NCI-H510A treated with DMSO at 0.1 percent for 48 hours (cell line): ENCODE results near the gene MED25.
A peak's percentile ranks its signal among the peaks of the same experiment; 100 is the strongest.
"Not testable (repeated sequence)": the region's sequence is repeated elsewhere in the genome, so short reads cannot be mapped to it uniquely, and the experiment has no call there.

ENCODE experiments used
- DNase-seq: peaks from one replicate; lab custom pipeline; 2025; lab: John Stamatoyannopoulos, UW

Gene MED25

GRCh38 chr19:49816590-49816989 is 1.5 kb upstream of the MED25 start:
- DNase-seq = no peak

- DNase-seq = no peak
These were observed 721 bp downstream of the MED25 start for GRCh38 chr19:49818649-49819370.

GRCh38 chr19:49819452-49820115 is 1.5 kb downstream of the MED25 start:
- not testable (repeated sequence) for DNase-seq

DNA sequence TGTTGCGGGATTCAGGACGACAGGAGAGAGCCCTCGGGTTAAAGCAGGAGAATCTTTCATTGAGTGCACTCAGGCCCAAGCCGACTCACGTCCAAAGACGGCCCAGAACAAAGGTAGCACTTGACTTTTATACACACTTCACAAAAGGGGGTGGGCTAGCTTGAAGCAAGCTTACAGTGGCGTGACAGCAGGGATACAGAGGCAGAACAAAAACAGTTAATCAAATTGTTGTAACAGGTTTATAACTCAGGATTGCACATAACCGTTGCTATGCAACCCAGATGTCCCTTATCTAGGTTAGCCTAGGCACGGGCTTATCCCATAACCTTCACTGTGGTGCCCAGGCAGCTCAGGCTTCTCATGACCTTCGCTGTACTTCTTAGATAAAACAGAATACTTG is 2.0 kb downstream of the MED25 start:
- peak; percentile 81 for DNase-seq

DNA sequence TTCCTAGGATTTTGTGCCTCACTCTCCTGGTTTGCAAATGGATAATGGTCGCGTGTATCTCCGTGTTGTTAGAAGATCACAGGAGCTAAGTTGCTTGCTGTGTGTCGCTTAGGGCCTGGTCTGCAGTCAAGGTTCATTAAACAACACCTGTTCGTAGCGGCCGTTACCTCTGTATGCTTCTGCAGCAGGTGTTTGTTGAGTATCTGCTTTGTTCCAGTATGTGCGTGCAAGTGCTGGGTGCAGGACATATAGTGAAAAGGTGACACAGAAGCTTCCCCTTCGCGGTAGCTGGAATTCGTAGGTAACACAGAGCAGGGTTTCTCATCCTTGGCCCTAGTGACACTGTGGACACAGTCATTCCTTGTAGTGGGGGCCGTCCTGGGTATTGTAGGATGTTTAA is 5.4 kb downstream of the MED25 start:
- peak; percentile 98 for DNase-seq

DNA sequence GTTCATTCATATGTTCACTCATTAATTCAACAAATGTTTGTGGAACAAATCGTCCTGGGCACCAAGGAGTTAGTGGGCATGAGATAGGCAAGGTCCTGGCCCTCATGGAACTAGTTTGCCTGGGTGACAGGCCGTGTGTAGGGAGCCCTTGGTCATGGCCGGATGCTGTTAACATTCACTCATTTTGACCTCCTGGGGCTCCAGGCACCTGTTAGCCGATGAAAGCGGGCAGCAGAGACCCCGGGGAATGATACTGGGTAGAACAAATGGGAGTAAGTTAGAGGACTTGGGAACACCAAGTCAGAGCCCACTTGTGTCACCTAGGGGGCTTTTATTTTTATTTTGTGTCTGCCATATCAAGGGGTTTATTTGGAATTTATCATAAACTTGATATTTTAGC is 6.6 kb downstream of the MED25 start:
- no peak for DNase-seq

DNA sequence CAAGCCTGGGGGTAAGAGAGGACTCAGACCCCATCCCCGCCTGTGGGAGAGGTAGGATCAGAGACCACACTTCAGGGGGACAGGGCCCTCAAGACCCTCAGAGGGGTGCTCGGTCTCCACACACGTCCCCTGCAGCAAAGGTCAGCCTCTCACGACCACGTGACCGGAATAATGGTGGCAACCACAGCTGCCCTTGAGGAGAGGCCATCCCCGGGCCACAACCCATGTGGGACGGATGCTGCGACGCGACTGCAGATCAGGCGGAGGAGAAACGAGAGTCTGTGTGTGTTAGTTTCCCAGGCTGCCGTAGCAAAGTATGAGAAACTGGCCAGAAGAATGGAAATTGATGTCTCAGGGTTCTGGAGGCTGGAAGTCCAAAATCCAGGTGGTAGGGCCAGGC is 8.9 kb downstream of the MED25 start:
- DNase-seq = no peak

DNA sequence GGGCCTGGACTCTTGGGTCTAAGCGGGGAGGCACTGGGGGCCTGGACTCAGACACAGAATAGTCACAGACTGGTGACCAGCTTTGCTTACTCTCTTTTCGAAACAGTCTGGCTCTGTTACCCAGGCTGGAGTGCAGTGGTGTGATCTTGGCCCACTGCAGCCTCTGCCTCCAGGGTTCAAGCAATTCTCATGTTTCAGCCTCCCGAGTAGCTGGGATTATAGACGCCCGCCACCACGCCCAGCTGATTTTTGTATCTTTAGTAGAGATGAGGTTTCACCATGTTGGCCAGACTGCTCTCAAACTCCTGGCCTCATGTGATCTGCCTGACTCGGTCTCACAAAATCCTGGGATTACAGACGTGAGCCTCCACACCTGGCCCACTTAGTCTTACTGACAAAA is 11.1 kb downstream of the MED25 start:
- no peak for DNase-seq

GRCh38 chr19:49829721-49830120 is 11.6 kb downstream of the MED25 start:
- no peak for DNase-seq

GRCh38 chr19:49830766-49831165 is 12.7 kb downstream of the MED25 start:
- no peak for DNase-seq

- DNase-seq = no peak
These were observed 13.5 kb downstream of the MED25 start for GRCh38 chr19:49831592-49831991.

GRCh38 chr19:49832556-49832955 is 14.5 kb downstream of the MED25 start:
- DNase-seq = no peak

- no peak for DNase-seq
These were observed 15.5 kb downstream of the MED25 start for GRCh38 chr19:49833599-49833998.

DNA sequence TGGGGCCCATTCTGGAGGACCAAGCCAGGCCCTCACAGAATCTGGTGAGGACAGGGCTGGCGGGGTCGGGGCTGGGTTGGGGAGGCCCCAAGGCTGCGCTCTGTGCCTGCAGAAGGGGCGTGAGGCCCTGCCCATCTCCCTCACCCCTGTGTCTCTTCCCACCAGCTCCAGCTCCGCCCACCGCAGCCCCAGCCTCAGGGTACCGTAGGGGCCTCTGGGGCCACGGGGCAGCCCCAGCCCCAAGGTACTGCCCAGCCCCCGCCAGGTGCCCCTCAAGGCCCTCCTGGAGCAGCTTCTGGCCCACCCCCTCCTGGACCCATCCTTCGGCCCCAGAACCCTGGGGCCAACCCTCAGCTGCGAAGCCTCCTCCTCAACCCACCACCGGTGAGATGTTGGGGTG is 17.5 kb downstream of the MED25 start:
- no peak for DNase-seq

GRCh38 chr19:49836176-49837008 is 18.3 kb downstream of the MED25 start:
- DNase-seq = no peak

DNA sequence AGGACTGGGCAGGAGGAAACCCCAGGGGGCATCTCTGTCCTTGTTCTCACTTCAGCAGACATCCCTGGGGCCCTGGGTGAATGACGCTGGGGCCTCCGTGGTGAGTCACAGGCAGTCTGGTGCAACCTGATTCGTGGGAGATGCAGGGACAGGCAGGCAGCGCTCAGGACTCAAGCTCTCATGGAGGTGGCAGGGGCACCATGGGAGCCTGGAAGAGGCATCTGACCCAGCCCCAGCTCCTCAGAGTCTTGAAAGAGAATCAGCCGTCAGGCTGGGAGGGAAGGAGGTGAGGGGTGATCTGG is 18.9 kb downstream of the MED25 start:
- no peak for DNase-seq

DNA sequence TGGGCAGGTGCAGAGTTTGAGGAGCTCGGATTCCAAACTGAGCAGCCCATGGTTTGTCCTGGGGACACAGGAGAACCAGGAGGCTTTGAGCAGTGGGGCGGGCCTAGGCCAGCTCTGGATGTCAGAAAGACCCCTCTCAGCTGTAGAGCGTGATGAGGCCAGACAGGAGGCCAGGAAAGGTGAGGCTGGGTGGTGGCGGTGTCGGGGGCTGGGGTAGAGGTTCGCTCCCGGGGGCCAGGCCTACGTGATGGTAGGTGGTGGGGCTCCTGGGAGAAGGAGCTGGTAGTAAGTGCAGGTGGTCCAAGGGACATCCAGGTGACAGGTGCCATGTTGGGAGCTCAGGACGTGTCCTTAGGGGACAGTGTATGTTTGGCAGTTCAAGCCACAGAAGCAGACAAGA is 19.3 kb downstream of the MED25 start:
- DNase-seq = no peak

DNA sequence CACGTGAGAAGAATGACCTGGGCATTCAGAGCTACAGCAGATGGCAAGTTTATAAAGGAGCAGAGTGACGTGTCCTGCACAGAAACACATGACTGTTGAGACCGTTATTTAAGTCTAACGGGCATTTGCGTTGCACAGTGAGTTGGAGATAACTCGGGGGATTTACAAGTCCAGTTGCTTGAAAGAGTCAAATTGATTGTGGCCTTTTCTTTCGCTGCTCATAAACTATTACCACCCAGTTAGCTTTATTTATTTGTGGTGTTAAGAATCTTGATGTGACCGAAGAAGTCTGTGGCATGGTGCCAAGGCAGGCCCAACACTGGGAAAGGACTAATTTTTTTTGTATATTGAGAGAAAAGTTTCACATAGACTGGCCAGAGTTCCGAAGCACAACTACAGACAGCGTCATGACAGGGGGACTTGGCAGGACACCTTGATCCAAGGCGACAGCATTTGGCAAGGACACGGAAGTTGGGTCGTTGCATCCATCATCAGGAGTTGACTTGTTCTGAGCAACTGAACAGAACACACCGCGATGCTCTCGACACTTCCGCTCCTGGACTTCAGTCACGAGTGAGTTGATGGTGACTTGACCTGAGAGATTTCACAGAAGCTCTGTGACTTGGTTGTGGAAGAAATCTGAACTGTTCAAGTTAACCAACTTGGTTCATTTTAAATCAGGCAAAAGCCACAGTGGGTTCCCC is 20.9 kb downstream of the MED25 start:
- no peak for DNase-seq

DNA sequence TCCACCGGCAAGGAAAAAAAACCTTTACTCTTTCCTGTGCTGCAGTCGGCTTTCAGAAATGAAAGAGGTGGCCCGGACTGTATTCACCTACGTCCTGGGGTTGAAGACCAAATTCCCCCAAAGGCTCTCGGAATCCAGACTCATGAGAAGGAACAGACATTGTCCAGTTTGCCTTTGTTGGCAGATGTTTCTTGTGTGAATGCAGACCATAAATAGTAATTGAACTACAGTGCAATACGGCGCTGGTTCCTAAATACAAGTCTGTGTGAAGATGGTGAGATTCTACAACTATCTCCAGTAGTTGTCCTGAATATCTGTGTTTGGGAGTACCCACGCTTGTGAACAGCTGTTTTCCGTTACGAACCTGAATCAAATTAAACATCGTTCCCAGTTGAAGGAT is 21.6 kb downstream of the MED25 start:
- no peak for DNase-seq

- DNase-seq = no peak
These were observed 22.2 kb downstream of the MED25 start for GRCh38 chr19:49840321-49840720.

- no peak for DNase-seq
These were observed 22.7 kb downstream of the MED25 start for GRCh38 chr19:49840736-49841249.

DNA sequence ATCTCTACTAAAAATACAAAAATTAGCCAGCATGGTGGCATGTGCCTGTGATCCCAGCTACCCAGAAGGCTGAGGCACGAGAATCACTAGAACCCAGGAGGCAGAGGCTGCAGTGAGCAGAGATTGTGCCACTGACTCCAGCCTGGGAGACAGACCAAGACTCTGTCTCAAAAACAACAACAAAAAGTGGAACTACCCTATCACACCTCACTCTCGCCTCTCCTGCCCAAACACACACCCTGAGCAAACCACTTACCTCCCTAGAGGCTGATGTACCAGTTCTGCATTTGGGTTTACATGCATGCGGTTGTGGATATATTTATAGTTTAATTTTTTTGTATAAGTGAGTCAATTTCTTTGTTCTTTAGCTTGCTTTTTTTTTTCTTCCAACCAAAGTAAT is 25.2 kb downstream of the MED25 start:
- DNase-seq = no peak
